GM12878 (cell line): ENCODE results near the gene FBXL14. TPM values are rescaled to one million over a fixed set of nuclear protein-coding genes. Genes with fewer than 3 reads are reported as not detected.

Experiments
- BMI1 ChIP-seq: fragments of 450-650 bp; IDR thresholded peaks from 2 replicates; pipeline ENCODE4 v1.6.1; 2016; ENCODE audit warnings: mild to moderate bottlenecking, moderate library complexity, borderline replicate concordance
- CBFB ChIP-seq: IDR thresholded peaks from 2 replicates; pipeline ENCODE4 v1.6.1; 2016; ENCODE audit warnings: antibody characterized with exemption, low read depth
- CBX3 ChIP-seq: fragments of 200-600 bp; sonication (generic); IDR thresholded peaks from 2 replicates; pipeline ENCODE4 v1.6.1; 2016; ENCODE audit warnings: low read depth, borderline replicate concordance
- CREM ChIP-seq: IDR thresholded peaks from 2 replicates; pipeline ENCODE4 v1.6.1; 2014; ENCODE audit warnings: antibody characterized with exemption, low read depth
- ESRRA ChIP-seq: IDR thresholded peaks from 2 replicates; pipeline ENCODE4 v1.6.1; 2012; ENCODE audit warnings: mild to moderate bottlenecking, low read length, improper control_type of control experiment
- KAT2A ChIP-seq: conservative IDR thresholded peaks from 2 replicates; pipeline ENCODE4 v1.6.1; 2011; ENCODE audit warnings: low read depth, low read length; ENCODE audit not compliant: control insufficient read depth
- MTA3 ChIP-seq: IDR thresholded peaks from 2 replicates; pipeline ENCODE4 v1.6.1; 2012; ENCODE audit warnings: low read length, inconsistent platforms, borderline replicate concordance
- MYC ChIP-seq: IDR thresholded peaks from 2 replicates; pipeline ENCODE4 v1.6.1; 2011; ENCODE audit warnings: mild to moderate bottlenecking, low read length, moderate library complexity, inconsistent platforms; ENCODE audit not compliant: insufficient read depth, insufficient replicate concordance, insufficient read length, severe bottlenecking
- NFIC ChIP-seq: IDR thresholded peaks from 2 replicates; pipeline ENCODE4 v1.6.1; 2012; ENCODE audit warnings: low read depth, mild to moderate bottlenecking, inconsistent platforms, low read length, moderate library complexity
- RELA ChIP-seq: fragments of 450-650 bp; IDR thresholded peaks from 2 replicates; pipeline ENCODE4 v1.8.0; 2014; ENCODE audit warnings: borderline replicate concordance; ENCODE audit not compliant: partially characterized antibody
- RUNX3 ChIP-seq: IDR thresholded peaks from 2 replicates; pipeline ENCODE4 v1.6.1; 2012; ENCODE audit warnings: low read length, inconsistent platforms
- SMARCA5 ChIP-seq: fragments of 450-650 bp; IDR thresholded peaks from 2 replicates; pipeline ENCODE4 v1.6.1; 2017; ENCODE audit warnings: mild to moderate bottlenecking
- TCF7 ChIP-seq: IDR thresholded peaks from 2 replicates; pipeline ENCODE4 v1.6.1; 2014; ENCODE audit warnings: antibody characterized with exemption, borderline replicate concordance
- ZBED1 ChIP-seq: IDR thresholded peaks from 2 replicates; pipeline ENCODE4 v1.6.1; 2016; ENCODE audit warnings: borderline replicate concordance
- ZNF384 ChIP-seq: IDR thresholded peaks from 2 replicates; pipeline ENCODE4 v1.6.1; 2012; ENCODE audit warnings: low read depth, mild to moderate bottlenecking, low read length, improper control_type of control experiment, borderline replicate concordance
- polyA plus RNA-seq, 11 experiments: library from polyadenylated mRNA; depleted of rRNA in 4 of 11; unstranded in 6 of 11; stranded (reverse) in 5 of 11; fragments of >200 nt; fragmentation: Nextera tagmentation in 4 of 11; fragmentation: Illumina TruSeq in 1 of 11; extraction: Ambion mirVana in 4 of 11; extraction: Trizol in 1 of 11; gene quantifications; 1 replicate in 1 of 11; 2 replicates in 10 of 11; pipeline versions ENCODE4 v1.2.1 to v1.2.3, GENCODE V29; 2011 to 2016; ENCODE audit warnings: inconsistent platforms in 2 of 11, missing spikeins in 2 of 11, low read depth in 1 of 11
- total RNA-seq, 4 experiments: library from RNA; depleted of rRNA in 3 of 4; stranded (reverse); fragments of >200 nt in 3 of 4; fragmentation: Illumina TruSeq in 1 of 4; extraction: Trizol in 1 of 4; gene quantifications; 2 replicates each; pipeline versions ENCODE4 v1.2.1 to v1.2.3, GENCODE V29; 2013 to 2021
- TF ChIP-seq, protein P1 (sequence below): fragments of 450-650 bp; IDR thresholded peaks from 2 replicates; pipeline ENCODE4 v1.6.1; 2017; ENCODE audit warnings: low read depth, mild to moderate bottlenecking, moderate library complexity
- TF ChIP-seq, protein P2 (sequence below): fragments of 450-650 bp; IDR thresholded peaks from 2 replicates; pipeline ENCODE4 v1.6.1; 2016; ENCODE audit warnings: mild to moderate bottlenecking, moderate library complexity, borderline replicate concordance
- TF ChIP-seq, protein P3 (sequence below): fragments of 450-650 bp; IDR thresholded peaks from 2 replicates; pipeline ENCODE4 v1.6.1; 2016; ENCODE audit warnings: mild to moderate bottlenecking
- TF ChIP-seq, protein P4 (sequence below): IDR thresholded peaks from 2 replicates; pipeline ENCODE4 v1.6.1; 2012; ENCODE audit warnings: low read length, inconsistent platforms
- TF ChIP-seq, protein P5 (sequence below): fragments of 450-650 bp; IDR thresholded peaks from 2 replicates; pipeline ENCODE4 v1.6.1; 2016; ENCODE audit warnings: mild to moderate bottlenecking

FBXL14 gene
- total and polyA plus RNA-seq, 10 of the 15 experiments (the other 5 are each of a cell fraction or from before 2014, with no cell fraction given): 0.44 to 19.0 (median 2.9) TPM

DNA sequence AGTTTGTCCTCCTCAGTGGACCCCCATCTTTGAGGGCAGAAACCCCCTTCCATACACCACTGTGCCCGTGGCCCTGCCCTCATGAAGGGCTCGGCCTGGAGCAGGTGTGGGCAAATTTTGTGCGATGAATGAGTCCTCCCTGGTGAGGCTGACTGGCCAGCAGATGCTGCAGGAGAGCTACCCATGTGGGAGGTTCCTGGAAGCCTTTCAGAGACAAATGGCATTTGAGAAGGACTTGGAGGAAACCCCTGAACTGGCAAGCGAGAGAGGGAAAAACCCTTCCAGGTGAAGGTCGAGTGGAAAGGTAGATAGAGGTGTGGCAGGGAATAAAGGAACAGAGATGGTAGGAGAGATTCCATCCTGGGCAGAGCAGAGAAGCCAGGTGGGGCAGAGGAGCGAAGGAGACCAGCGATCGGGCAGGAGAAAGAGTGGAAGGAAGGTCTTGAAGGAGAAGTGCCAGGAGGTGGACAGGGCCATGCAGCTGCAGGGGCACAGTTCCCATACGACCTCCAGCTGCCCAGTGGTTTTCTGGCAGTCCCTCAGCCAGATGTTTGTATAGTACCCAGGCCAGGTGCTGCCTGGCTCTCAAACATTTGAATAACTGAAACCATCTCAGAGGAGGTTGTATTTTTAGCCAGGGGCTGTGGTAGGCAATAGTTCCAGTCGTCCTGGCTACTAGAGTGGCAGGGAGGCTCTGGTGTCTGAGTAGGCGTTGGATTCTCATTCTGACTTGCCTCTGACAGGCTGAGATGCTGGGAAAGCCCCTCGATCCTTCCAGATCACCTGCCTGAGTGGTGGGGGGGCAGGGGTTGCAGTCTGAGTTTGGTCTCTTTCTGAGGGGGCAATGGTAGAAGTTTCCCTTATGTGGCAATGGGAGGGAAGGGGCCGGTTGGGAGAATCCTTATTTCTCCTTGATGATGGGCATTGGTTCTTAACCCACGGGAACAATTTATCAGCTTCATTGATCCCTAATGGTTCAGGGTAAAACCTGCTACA, 40.1 kb downstream of the FBXL14 start (continued):
- TF ChIP-seq, protein P1, sequence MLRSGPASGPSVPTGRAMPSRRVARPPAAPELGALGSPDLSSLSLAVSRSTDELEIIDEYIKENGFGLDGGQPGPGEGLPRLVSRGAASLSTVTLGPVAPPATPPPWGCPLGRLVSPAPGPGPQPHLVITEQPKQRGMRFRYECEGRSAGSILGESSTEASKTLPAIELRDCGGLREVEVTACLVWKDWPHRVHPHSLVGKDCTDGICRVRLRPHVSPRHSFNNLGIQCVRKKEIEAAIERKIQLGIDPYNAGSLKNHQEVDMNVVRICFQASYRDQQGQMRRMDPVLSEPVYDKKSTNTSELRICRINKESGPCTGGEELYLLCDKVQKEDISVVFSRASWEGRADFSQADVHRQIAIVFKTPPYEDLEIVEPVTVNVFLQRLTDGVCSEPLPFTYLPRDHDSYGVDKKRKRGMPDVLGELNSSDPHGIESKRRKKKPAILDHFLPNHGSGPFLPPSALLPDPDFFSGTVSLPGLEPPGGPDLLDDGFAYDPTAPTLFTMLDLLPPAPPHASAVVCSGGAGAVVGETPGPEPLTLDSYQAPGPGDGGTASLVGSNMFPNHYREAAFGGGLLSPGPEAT: peak; percentile 96
- no peak for TF ChIP-seq ESRRA
- no peak for TF ChIP-seq TCF7
- no peak for TF ChIP-seq CBX3
- TF ChIP-seq BMI1: peak; percentile 89
- TF ChIP-seq ZBED1: peak; percentile 96
- no peak for TF ChIP-seq MYC
- TF ChIP-seq CREM: peak; percentile 93
- TF ChIP-seq, protein P2, sequence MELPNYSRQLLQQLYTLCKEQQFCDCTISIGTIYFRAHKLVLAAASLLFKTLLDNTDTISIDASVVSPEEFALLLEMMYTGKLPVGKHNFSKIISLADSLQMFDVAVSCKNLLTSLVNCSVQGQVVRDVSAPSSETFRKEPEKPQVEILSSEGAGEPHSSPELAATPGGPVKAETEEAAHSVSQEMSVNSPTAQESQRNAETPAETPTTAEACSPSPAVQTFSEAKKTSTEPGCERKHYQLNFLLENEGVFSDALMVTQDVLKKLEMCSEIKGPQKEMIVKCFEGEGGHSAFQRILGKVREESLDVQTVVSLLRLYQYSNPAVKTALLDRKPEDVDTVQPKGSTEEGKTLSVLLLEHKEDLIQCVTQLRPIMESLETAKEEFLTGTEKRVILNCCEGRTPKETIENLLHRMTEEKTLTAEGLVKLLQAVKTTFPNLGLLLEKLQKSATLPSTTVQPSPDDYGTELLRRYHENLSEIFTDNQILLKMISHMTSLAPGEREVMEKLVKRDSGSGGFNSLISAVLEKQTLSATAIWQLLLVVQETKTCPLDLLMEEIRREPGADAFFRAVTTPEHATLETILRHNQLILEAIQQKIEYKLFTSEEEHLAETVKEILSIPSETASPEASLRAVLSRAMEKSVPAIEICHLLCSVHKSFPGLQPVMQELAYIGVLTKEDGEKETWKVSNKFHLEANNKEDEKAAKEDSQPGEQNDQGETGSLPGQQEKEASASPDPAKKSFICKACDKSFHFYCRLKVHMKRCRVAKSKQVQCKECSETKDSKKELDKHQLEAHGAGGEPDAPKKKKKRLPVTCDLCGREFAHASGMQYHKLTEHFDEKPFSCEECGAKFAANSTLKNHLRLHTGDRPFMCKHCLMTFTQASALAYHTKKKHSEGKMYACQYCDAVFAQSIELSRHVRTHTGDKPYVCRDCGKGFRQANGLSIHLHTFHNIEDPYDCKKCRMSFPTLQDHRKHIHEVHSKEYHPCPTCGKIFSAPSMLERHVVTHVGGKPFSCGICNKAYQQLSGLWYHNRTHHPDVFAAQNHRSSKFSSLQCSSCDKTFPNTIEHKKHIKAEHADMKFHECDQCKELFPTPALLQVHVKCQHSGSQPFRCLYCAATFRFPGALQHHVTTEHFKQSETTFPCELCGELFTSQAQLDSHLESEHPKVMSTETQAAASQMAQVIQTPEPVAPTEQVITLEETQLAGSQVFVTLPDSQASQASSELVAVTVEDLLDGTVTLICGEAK: no peak
- peak; percentile 95 for TF ChIP-seq RUNX3
- TF ChIP-seq, protein P3, sequence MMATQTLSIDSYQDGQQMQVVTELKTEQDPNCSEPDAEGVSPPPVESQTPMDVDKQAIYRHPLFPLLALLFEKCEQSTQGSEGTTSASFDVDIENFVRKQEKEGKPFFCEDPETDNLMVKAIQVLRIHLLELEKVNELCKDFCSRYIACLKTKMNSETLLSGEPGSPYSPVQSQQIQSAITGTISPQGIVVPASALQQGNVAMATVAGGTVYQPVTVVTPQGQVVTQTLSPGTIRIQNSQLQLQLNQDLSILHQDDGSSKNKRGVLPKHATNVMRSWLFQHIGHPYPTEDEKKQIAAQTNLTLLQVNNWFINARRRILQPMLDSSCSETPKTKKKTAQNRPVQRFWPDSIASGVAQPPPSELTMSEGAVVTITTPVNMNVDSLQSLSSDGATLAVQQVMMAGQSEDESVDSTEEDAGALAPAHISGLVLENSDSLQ: peak; percentile 96
- TF ChIP-seq RELA: peak; percentile 99
- TF ChIP-seq CBFB: peak; percentile 87; the same call in 1 of the 2 replicates
- TF ChIP-seq ZNF384: no peak
- TF ChIP-seq NFIC: peak; percentile 96
- TF ChIP-seq, protein P4, sequence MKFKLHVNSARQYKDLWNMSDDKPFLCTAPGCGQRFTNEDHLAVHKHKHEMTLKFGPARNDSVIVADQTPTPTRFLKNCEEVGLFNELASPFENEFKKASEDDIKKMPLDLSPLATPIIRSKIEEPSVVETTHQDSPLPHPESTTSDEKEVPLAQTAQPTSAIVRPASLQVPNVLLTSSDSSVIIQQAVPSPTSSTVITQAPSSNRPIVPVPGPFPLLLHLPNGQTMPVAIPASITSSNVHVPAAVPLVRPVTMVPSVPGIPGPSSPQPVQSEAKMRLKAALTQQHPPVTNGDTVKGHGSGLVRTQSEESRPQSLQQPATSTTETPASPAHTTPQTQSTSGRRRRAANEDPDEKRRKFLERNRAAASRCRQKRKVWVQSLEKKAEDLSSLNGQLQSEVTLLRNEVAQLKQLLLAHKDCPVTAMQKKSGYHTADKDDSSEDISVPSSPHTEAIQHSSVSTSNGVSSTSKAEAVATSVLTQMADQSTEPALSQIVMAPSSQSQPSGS: peak; percentile 87
- TF ChIP-seq SMARCA5: peak; percentile 72
- TF ChIP-seq, protein P5, sequence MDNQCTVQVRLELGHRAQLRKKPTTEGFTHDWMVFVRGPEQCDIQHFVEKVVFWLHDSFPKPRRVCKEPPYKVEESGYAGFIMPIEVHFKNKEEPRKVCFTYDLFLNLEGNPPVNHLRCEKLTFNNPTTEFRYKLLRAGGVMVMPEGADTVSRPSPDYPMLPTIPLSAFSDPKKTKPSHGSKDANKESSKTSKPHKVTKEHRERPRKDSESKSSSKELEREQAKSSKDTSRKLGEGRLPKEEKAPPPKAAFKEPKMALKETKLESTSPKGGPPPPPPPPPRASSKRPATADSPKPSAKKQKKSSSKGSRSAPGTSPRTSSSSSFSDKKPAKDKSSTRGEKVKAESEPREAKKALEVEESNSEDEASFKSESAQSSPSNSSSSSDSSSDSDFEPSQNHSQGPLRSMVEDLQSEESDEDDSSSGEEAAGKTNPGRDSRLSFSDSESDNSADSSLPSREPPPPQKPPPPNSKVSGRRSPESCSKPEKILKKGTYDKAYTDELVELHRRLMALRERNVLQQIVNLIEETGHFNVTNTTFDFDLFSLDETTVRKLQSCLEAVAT: peak; percentile 49; the same call in 1 of the 2 replicates
- no peak for TF ChIP-seq KAT2A
- peak; percentile 91 for TF ChIP-seq MTA3
